ENCODE measurements around the gene MEGF6.

GRCh38 chr1:3474421-3474820 lies 136.9 kb downstream of the MEGF6 start:
- TF ChIP-seq CTCF (IDR thresholded peaks at IDR 0.05; ENCODE audit: poor library complexity) (no peak), EZH2phosphoT487 (IDR thresholded peaks at IDR 0.05; ENCODE audit: low read depth, severe bottlenecking, unreplicated experiment) (no peak), EZH2 (IDR thresholded peaks at IDR 0.05; ENCODE audit: borderline replicate concordance) (no peak)

Measured in hepatocyte (in vitro differentiated cells).